NT2/D1 (cell line): Measurements from ENCODE around the gene C1QTNF3.

Source experiments
- DNase-seq: peaks from one replicate; pipeline ENCODE4 v3.0.0-alpha.2; 2011; ENCODE audit warnings: low read depth, low spot score
- H3K27me3 ChIP-seq: 2 replicates; pipeline ENCODE4 v1.6.0; 2011; ENCODE audit warnings: mild to moderate bottlenecking; ENCODE audit not compliant: insufficient read length, insufficient read depth
- H3K36me3 ChIP-seq: 2 replicates; pipeline ENCODE4 v1.6.1; 2011; ENCODE audit warnings: mild to moderate bottlenecking, low read length, mixed read lengths; ENCODE audit not compliant: insufficient read depth, insufficient read length
- H3K4me1 ChIP-seq: 2 replicates; pipeline ENCODE4 v1.5.1; 2011; ENCODE audit not compliant: insufficient read depth, insufficient read length
- H3K4me3 ChIP-seq: 2 replicates; pipeline ENCODE4 v1.5.1; 2011; ENCODE audit warnings: low read depth; ENCODE audit not compliant: insufficient read length
- H3K9ac ChIP-seq: 2 replicates; pipeline ENCODE4 v1.6.0; 2011; ENCODE audit warnings: low read depth; ENCODE audit not compliant: insufficient read length
- H3K9me3 ChIP-seq: 2 replicates; pipeline ENCODE4 v1.5.1; 2011; ENCODE audit warnings: mild to moderate bottlenecking, low read length; ENCODE audit not compliant: insufficient read depth
- SUZ12 ChIP-seq: IDR thresholded peaks from 2 replicates; pipeline ENCODE4 v1.6.1; 2011; ENCODE audit not compliant: insufficient read length, insufficient read depth; ENCODE audit errors: extremely low read depth
- YY1 ChIP-seq: IDR thresholded peaks from 2 replicates; pipeline ENCODE4 v1.6.1; 2011; ENCODE audit not compliant: insufficient read length, insufficient read depth
- ZNF274 ChIP-seq: IDR thresholded peaks from 2 replicates; pipeline ENCODE4 v1.6.1; 2011; ENCODE audit warnings: mild to moderate bottlenecking, low read depth, low read length

C1QTNF3 gene

GRCh38 chr5:34045023-34045422 lies 2.0 kb upstream of the C1QTNF3 start:
- Histone ChIP-seq H3K9me3 (no peaks in the 10 kb centered on the region), H3K9ac (no peak overlapping the region), H3K4me3 (no peak overlapping the region), H3K27me3 (no peaks in the 10 kb centered on the region), H3K36me3 (no peaks in the 10 kb centered on the region), H3K4me1 (no peaks in the 10 kb centered on the region)
- no peak for DNase-seq
- TF ChIP-seq SUZ12 (no peak), YY1 (no peak), ZNF274 (no peak)

- Histone ChIP-seq H3K9me3 (peaks cover 5% of the 10 kb centered on the region; the same call in 1 of the 2 replicates), H3K4me3 (no peak overlapping the region)
- no peak for DNase-seq
Observed at GRCh38 chr5:34042321-34042720, 692 bp downstream of the C1QTNF3 start.

GRCh38 chr5:34041247-34041972 lies 1.6 kb downstream of the C1QTNF3 start:
- no peak overlapping the region for H3K4me3 ChIP-seq
- H3K9me3 ChIP-seq, result peaks cover 5% of the 10 kb centered on the region; the same call in 1 of the 2 replicates
- H3K27me3 ChIP-seq, result no peaks in the 10 kb centered on the region
- no peak overlapping the region for H3K9ac ChIP-seq
- H3K36me3 ChIP-seq, result no peaks in the 10 kb centered on the region
- no peak for DNase-seq
- TF ChIP-seq YY1 (no peak), SUZ12 (no peak), ZNF274 (no peak)
- H3K4me1 ChIP-seq, result no peaks in the 10 kb centered on the region

More at GRCh38 chr5:34042321-34042720, 692 bp downstream of the C1QTNF3 start:
- Histone ChIP-seq H3K4me1 (no peaks in the 10 kb centered on the region), H3K27me3 (no peaks in the 10 kb centered on the region), H3K9ac (no peak overlapping the region), H3K36me3 (no peaks in the 10 kb centered on the region)
- TF ChIP-seq YY1 (no peak), SUZ12 (no peak), ZNF274 (no peak)

GRCh38 chr5:34040472-34040871 lies 2.5 kb downstream of the C1QTNF3 start:
- TF ChIP-seq SUZ12, result no peak
- TF ChIP-seq ZNF274, result no peak
- no peak for TF ChIP-seq YY1
- Histone ChIP-seq H3K27me3 (no peaks in the 10 kb centered on the region), H3K9me3 (peaks cover 5% of the 10 kb centered on the region; the same call in 1 of the 2 replicates), H3K4me1 (no peaks in the 10 kb centered on the region), H3K4me3 (no peak overlapping the region), H3K36me3 (no peaks in the 10 kb centered on the region), H3K9ac (no peak overlapping the region)
- no peak for DNase-seq

GRCh38 chr5:34039398-34040157 lies 3.4 kb downstream of the C1QTNF3 start:
- Histone ChIP-seq H3K9me3 (peaks cover 5% of the 10 kb centered on the region; the same call in 1 of the 2 replicates), H3K27me3 (no peaks in the 10 kb centered on the region), H3K4me1 (no peaks in the 10 kb centered on the region), H3K4me3 (no peak overlapping the region), H3K9ac (no peak overlapping the region), H3K36me3 (no peaks in the 10 kb centered on the region)
- DNase-seq, result no peak
- TF ChIP-seq YY1 (no peak), SUZ12 (no peak), ZNF274 (no peak)

GRCh38 chr5:34038838-34039237 lies 4.2 kb downstream of the C1QTNF3 start:
- H3K4me3 ChIP-seq, result no peak overlapping the region
- no peak for TF ChIP-seq ZNF274
- no peak for TF ChIP-seq YY1
- no peak for TF ChIP-seq SUZ12
- no peaks in the 10 kb centered on the region for H3K27me3 ChIP-seq
- no peaks in the 10 kb centered on the region for H3K36me3 ChIP-seq
- H3K4me1 ChIP-seq, result no peaks in the 10 kb centered on the region
- H3K9ac ChIP-seq, result no peak overlapping the region
- peaks cover 5% of the 10 kb centered on the region; the same call in 1 of the 2 replicates for H3K9me3 ChIP-seq
- DNase-seq, result no peak

GRCh38 chr5:34038390-34038789 lies 4.6 kb downstream of the C1QTNF3 start:
- peak; percentile 16 for DNase-seq
- no peak for TF ChIP-seq YY1
- no peak for TF ChIP-seq SUZ12
- no peak for TF ChIP-seq ZNF274
- no peaks in the 10 kb centered on the region for H3K4me1 ChIP-seq
- H3K9ac ChIP-seq, result no peak overlapping the region
- H3K4me3 ChIP-seq, result no peak overlapping the region
- no peaks in the 10 kb centered on the region for H3K36me3 ChIP-seq
- H3K9me3 ChIP-seq, result peaks cover 5% of the 10 kb centered on the region; the same call in 1 of the 2 replicates
- no peaks in the 10 kb centered on the region for H3K27me3 ChIP-seq
